HEK293 (cell line): ENCODE measurements around the gene SPRN.

Experiments used
- GLIS1 ChIP-seq: fragments of 450-650 bp; formaldehyde crosslinking; IDR thresholded peaks from 2 replicates; pipeline ENCODE4 v1.5.1; 2016; ENCODE audit warnings: missing biosample characterization, missing genetic modification characterization
- KLF17 ChIP-seq: fragments of 450-650 bp; formaldehyde crosslinking; IDR thresholded peaks from 2 replicates; pipeline ENCODE4 v1.5.1; 2016; ENCODE audit warnings: missing biosample characterization, missing genetic modification characterization
- PRDM4 ChIP-seq: fragments of 450-650 bp; formaldehyde crosslinking; IDR thresholded peaks from 2 replicates; pipeline ENCODE4 v1.5.1; 2017; ENCODE audit warnings: missing biosample characterization, missing genetic modification characterization
- PRDM6 ChIP-seq: fragments of 450-650 bp; formaldehyde crosslinking; IDR thresholded peaks from 2 replicates; pipeline ENCODE4 v1.5.1; 2017; ENCODE audit warnings: missing biosample characterization, missing genetic modification characterization
- ZIC2 ChIP-seq: fragments of 450-650 bp; formaldehyde crosslinking; IDR thresholded peaks from 2 replicates; pipeline ENCODE4 v1.5.1; 2016; ENCODE audit warnings: missing biosample characterization, missing genetic modification characterization
- ZNF140 ChIP-seq: fragments of 450-650 bp; formaldehyde crosslinking; IDR thresholded peaks from 2 replicates; pipeline ENCODE4 v1.5.1; 2016; ENCODE audit warnings: missing biosample characterization, missing genetic modification characterization
- ZNF211 ChIP-seq: fragments of 450-650 bp; formaldehyde crosslinking; IDR thresholded peaks from 2 replicates; pipeline ENCODE4 v1.5.1; 2016; ENCODE audit warnings: low read depth, missing biosample characterization, missing genetic modification characterization
- ZNF292 ChIP-seq: fragments of 450-650 bp; formaldehyde crosslinking; IDR thresholded peaks from 2 replicates; pipeline ENCODE4 v1.5.1; 2016; ENCODE audit warnings: low read depth, missing biosample characterization, missing genetic modification characterization, borderline replicate concordance
- ZNF311 ChIP-seq: fragments of 450-650 bp; formaldehyde crosslinking; IDR thresholded peaks from 2 replicates; pipeline ENCODE4 v1.5.1; 2017; ENCODE audit warnings: missing biosample characterization, missing genetic modification characterization, borderline replicate concordance
- ZNF341 ChIP-seq: fragments of 450-650 bp; formaldehyde crosslinking; IDR thresholded peaks from 2 replicates; pipeline ENCODE4; 2016; ENCODE audit warnings: low read depth, missing biosample characterization, missing genetic modification characterization
- ZNF48 ChIP-seq: fragments of 450-650 bp; formaldehyde crosslinking; IDR thresholded peaks from 2 replicates; pipeline ENCODE4 v1.5.1; 2016; ENCODE audit warnings: missing biosample characterization, missing genetic modification characterization
- ZNF510 ChIP-seq: fragments of 450-650 bp; formaldehyde crosslinking; IDR thresholded peaks from 2 replicates; pipeline ENCODE4 v1.5.1; 2018; ENCODE audit warnings: mild to moderate bottlenecking, missing genetic modification characterization, missing biosample characterization; ENCODE audit not compliant: insufficient replicate concordance
- ZNF548 ChIP-seq: fragments of 450-650 bp; formaldehyde crosslinking; IDR thresholded peaks from 2 replicates; pipeline ENCODE4 v1.5.1; 2016; ENCODE audit warnings: missing biosample characterization, missing genetic modification characterization
- ZNF558 ChIP-seq: fragments of 450-650 bp; formaldehyde crosslinking; IDR thresholded peaks from 2 replicates; pipeline ENCODE4 v1.5.1; 2016; ENCODE audit warnings: missing biosample characterization, missing genetic modification characterization
- ZNF664 ChIP-seq: fragments of 450-650 bp; formaldehyde crosslinking; IDR thresholded peaks from 2 replicates; pipeline ENCODE4 v1.5.1; 2016; ENCODE audit warnings: missing biosample characterization, missing genetic modification characterization
- ZNF692 ChIP-seq: fragments of 450-650 bp; formaldehyde crosslinking; IDR thresholded peaks from 2 replicates; pipeline ENCODE4 v1.5.1; 2016; ENCODE audit warnings: missing biosample characterization, missing genetic modification characterization
- ZNF792 ChIP-seq: fragments of 450-650 bp; formaldehyde crosslinking; IDR thresholded peaks from 2 replicates; pipeline ENCODE4 v1.5.1; 2016; ENCODE audit warnings: missing biosample characterization, missing genetic modification characterization
- ZSCAN5A ChIP-seq: fragments of 450-650 bp; formaldehyde crosslinking; IDR thresholded peaks from 2 replicates; pipeline ENCODE4 v1.5.1; 2016; ENCODE audit warnings: missing biosample characterization, missing genetic modification characterization
- TF ChIP-seq, protein P1 (sequence below): fragments of 450-650 bp; formaldehyde crosslinking; IDR thresholded peaks from 2 replicates; pipeline ENCODE4 v1.5.1; 2016; ENCODE audit warnings: missing biosample characterization, missing genetic modification characterization
- TF ChIP-seq, protein P2 (sequence below): fragments of 450-650 bp; formaldehyde crosslinking; IDR thresholded peaks from 2 replicates; pipeline ENCODE4 v1.5.1; 2016; ENCODE audit warnings: missing biosample characterization, missing genetic modification characterization
- TF ChIP-seq, protein P3 (sequence below): fragments of 450-650 bp; formaldehyde crosslinking; IDR thresholded peaks from 2 replicates; pipeline ENCODE4 v1.5.1; 2017; ENCODE audit warnings: missing biosample characterization, missing genetic modification characterization
- TF ChIP-seq, protein P4 (sequence below): fragments of 450-650 bp; formaldehyde crosslinking; IDR thresholded peaks from 2 replicates; pipeline ENCODE4 v1.5.1; 2017; ENCODE audit warnings: missing biosample characterization, missing genetic modification characterization

The SPRN gene

GRCh38 chr10:133394064-133394663 lies 30.3 kb downstream of the SPRN start, which contains the start of gene MTG1 (continued):
- no peak for TF ChIP-seq ZNF140 (tag by site-specific recombination)
- no peak for TF ChIP-seq ZNF558 (tag by site-specific recombination)
- TF ChIP-seq, protein P1, sequence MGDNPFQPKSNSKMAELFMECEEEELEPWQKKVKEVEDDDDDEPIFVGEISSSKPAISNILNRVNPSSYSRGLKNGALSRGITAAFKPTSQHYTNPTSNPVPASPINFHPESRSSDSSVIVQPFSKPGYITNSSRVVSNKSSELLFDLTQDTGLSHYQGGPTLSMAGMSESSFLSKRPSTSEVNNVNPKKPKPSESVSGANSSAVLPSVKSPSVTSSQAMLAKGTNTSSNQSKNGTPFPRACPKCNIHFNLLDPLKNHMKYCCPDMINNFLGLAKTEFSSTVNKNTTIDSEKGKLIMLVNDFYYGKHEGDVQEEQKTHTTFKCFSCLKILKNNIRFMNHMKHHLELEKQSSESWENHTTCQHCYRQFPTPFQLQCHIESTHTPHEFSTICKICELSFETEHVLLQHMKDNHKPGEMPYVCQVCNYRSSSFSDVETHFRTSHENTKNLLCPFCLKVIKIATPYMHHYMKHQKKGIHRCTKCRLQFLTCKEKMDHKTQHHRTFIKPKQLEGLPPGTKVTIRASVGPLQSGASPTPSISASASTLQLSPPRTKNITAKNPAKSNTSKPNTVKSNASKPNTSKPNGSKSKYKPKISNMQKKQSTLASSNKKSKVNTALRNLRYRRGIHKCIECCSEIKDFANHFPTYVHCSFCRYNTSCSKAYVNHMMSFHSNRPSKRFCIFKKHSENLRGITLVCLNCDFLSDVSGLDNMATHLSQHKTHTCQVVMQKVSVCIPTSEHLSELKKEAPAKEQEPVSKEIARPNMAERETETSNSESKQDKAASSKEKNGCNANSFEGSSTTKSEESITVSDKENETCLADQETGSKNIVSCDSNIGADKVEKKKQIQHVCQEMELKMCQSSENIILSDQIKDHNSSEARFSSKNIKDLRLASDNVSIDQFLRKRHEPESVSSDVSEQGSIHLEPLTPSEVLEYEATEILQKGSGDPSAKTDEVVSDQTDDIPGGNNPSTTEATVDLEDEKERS (tag by site-specific recombination), result no peak
- TF ChIP-seq, protein P2, sequence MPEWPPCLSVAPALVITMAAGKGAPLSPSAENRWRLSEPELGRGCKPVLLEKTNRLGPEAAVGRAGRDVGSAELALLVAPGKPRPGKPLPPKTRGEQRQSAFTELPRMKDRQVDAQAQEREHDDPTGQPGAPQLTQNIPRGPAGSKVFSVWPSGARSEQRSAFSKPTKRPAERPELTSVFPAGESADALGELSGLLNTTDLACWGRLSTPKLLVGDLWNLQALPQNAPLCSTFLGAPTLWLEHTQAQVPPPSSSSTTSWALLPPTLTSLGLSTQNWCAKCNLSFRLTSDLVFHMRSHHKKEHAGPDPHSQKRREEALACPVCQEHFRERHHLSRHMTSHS (tag by site-specific recombination), result no peak
- TF ChIP-seq ZSCAN5A, result peak; percentile 99
- no peak for TF ChIP-seq PRDM4 (tag by site-specific recombination)
- peak; percentile 52 for TF ChIP-seq ZNF341 (tag by site-specific recombination)
- no peak for TF ChIP-seq ZNF510 (tag by site-specific recombination)
- no peak for TF ChIP-seq PRDM6 (tag by site-specific recombination)
- TF ChIP-seq ZNF292 (tag by site-specific recombination), result no peak
- TF ChIP-seq ZNF792 (tag by site-specific recombination), result no peak
- TF ChIP-seq GLIS1, result peak; percentile 95
- TF ChIP-seq ZNF548 (tag by site-specific recombination), result no peak
- TF ChIP-seq, protein P3, sequence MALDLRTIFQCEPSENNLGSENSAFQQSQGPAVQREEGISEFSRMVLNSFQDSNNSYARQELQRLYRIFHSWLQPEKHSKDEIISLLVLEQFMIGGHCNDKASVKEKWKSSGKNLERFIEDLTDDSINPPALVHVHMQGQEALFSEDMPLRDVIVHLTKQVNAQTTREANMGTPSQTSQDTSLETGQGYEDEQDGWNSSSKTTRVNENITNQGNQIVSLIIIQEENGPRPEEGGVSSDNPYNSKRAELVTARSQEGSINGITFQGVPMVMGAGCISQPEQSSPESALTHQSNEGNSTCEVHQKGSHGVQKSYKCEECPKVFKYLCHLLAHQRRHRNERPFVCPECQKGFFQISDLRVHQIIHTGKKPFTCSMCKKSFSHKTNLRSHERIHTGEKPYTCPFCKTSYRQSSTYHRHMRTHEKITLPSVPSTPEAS (tag by site-specific recombination), result 0 out of 2 replicates have a peak, but pooled peaks have one; percentile 21
- TF ChIP-seq ZNF311 (tag by site-specific recombination), result no peak
- TF ChIP-seq ZNF692 (tag by site-specific recombination), result peak; percentile 83
- TF ChIP-seq, protein P4, sequence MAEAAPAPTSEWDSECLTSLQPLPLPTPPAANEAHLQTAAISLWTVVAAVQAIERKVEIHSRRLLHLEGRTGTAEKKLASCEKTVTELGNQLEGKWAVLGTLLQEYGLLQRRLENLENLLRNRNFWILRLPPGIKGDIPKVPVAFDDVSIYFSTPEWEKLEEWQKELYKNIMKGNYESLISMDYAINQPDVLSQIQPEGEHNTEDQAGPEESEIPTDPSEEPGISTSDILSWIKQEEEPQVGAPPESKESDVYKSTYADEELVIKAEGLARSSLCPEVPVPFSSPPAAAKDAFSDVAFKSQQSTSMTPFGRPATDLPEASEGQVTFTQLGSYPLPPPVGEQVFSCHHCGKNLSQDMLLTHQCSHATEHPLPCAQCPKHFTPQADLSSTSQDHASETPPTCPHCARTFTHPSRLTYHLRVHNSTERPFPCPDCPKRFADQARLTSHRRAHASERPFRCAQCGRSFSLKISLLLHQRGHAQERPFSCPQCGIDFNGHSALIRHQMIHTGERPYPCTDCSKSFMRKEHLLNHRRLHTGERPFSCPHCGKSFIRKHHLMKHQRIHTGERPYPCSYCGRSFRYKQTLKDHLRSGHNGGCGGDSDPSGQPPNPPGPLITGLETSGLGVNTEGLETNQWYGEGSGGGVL (tag by site-specific recombination), result peak; percentile 49; the same call in 1 of the 2 replicates
- TF ChIP-seq ZIC2 (tag by site-specific recombination), result peak; percentile 95
- TF ChIP-seq ZNF664 (tag by site-specific recombination), result no peak
- TF ChIP-seq ZNF211 (tag by site-specific recombination), result no peak
- TF ChIP-seq KLF17, result peak; percentile 89
- no peak for TF ChIP-seq ZNF48 (tag by site-specific recombination)
